MG63 (cell line): ENCODE data around the gene TTC7B. TPM values are rescaled to one million over a fixed set of nuclear protein-coding genes. Genes with fewer than 3 reads are reported as not detected.

Source experiments
- DNase-seq: peaks from one replicate; pipeline ENCODE4 v3.0.0-alpha.2; 2020
- H3K27me3 ChIP-seq: fragments of 250-450 bp; sonication (Bioruptor Pico); 2 replicates; pipeline ENCODE4 v1.5.1; 2020; ENCODE audit warnings: mild to moderate bottlenecking, moderate library complexity
- H3K36me3 ChIP-seq: fragments of 250-450 bp; sonication (Bioruptor Pico); 2 replicates; pipeline ENCODE4 v1.5.1; 2020; ENCODE audit warnings: mild to moderate bottlenecking, moderate library complexity
- H3K4me3 ChIP-seq: fragments of 250-450 bp; sonication (Bioruptor Pico); 2 replicates; pipeline ENCODE4 v1.5.1; 2020; ENCODE audit warnings: mild to moderate bottlenecking, moderate library complexity
- H3K9me3 ChIP-seq: fragments of 250-450 bp; sonication (Bioruptor Pico); 2 replicates; pipeline ENCODE4 v1.5.1; 2020; ENCODE audit warnings: mild to moderate bottlenecking, moderate library complexity
- total RNA-seq: library from RNA; depleted of rRNA; stranded (reverse); fragments of >200 nt; shearing (Covaris generic); gene quantifications from 2 replicates; pipeline ENCODE4 v1.2.3, GENCODE V29; 2014; ENCODE audit warnings: low replicate concordance

TTC7B gene
- total RNA-seq, 1 experiment from 2014 or later, result 30.0 TPM

DNA sequence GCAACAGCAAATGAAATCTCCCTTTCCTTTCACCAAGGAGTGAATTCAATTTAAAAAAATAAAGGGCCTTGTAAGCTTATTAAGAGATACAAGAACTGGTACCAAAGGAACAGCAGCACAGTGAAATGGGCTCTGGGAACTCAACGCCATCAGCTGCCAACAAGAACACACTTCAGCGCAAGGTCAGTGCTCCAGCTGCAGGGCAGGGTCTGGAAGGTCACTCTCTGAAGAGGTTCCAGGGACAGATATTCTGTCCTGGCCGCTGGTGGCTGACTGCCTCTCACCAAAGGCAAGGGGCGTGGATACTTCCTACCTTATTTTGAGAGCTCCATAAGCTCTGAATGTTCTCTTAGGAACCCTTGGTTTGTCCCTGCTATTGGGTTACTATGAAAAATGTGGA, 232.8 kb downstream of the TTC7B start:
- Histone ChIP-seq H3K27me3 (no peaks in the 10 kb centered on the region), H3K4me3 (no peak overlapping the region), H3K9me3 (no peaks in the 10 kb centered on the region), H3K36me3 (no peaks in the 10 kb centered on the region)
- DNase-seq, result no peak

DNA sequence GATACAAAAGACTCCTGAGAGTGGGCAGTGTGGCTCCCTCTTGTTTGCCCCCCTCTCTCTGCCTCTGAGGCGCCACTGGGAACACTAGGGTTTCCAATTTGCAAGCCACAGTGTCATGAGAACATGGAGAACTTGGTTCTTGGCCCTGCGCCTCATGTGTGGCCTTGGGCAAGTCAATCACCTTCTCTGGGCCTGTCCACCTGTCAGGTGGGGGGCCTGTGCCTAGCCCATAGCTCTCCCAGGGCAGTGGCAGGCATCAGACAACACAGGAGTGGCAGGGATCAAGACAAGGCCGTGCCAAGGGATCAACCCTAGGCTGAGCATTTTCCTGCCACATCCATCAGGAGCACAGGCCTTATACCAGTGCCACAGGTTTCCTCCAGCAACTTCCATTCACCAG, 234.1 kb downstream of the TTC7B start:
- no peak for DNase-seq
- Histone ChIP-seq H3K36me3 (no peaks in the 10 kb centered on the region), H3K4me3 (no peak overlapping the region), H3K9me3 (no peaks in the 10 kb centered on the region), H3K27me3 (no peaks in the 10 kb centered on the region)

DNA sequence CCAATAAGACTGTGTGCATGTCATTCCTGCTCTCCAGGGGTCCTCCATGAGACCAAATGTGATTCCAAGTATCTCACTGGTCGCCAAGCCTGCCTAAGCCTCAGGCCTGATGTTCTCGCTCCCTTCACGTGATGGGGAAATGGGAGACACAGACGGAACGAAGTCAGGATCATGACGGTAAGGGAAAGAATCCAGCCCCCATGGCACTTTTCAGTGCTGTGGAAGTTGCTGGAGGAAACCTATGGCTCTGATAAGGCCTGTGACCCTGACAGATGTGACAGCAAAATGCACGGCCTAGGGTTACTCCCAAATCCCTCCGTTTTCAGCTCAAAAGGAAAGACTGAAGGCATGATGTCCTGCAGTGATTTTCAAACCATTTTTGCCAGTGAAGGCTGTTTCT, 234.5 kb downstream of the TTC7B start:
- Histone ChIP-seq H3K27me3 (no peaks in the 10 kb centered on the region), H3K36me3 (no peaks in the 10 kb centered on the region), H3K9me3 (no peaks in the 10 kb centered on the region), H3K4me3 (no peak overlapping the region)
- DNase-seq, result no peak

DNA sequence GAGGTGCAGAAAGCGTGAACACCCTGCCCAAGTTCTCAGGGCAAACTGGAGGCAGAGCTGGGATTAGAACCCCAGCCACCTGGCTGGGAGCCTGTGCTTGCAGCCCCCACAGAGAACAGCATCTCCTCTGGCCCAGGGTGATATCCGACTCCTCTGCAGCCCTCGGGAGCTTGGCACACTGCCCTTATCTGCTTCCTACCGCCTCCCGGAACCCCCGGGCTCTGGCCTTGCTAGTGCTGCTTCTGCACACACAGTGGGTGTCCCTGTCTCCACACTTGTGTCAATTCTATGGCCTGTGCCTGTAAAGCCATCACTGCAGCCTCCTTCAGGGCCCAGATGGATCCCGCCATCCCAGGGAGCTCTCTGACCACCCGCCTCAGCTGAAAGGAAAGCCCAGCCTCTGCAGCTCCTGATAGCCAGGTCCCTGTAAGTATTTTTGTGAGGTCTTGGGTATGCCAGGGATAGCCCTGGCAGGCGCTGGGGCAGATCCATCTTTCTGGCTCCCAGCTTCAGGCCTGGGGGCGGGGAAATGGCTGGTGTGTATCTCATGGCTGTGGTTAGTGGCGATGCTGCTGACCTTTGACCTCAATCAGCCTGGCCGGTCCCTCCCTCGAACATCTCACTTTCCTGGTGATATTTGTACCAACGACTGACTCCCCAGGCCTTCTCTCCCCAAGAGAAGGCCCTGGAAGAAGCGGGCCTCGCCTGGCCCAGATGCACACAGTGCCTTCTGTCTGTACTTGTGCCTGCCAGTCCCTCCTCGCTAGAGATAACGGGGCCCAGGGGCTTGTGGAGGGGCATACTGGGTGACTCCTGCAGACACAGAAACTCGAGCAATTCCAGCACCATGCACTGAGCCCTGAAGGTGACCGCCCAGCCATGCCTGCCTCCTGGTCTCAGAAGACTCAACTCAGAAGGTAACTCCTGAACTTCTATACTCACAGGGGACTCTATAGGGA, 235.6 kb downstream of the TTC7B start:
- Histone ChIP-seq H3K4me3 (no peak overlapping the region), H3K9me3 (no peaks in the 10 kb centered on the region), H3K36me3 (no peaks in the 10 kb centered on the region), H3K27me3 (no peaks in the 10 kb centered on the region)
- no peak for DNase-seq

DNA sequence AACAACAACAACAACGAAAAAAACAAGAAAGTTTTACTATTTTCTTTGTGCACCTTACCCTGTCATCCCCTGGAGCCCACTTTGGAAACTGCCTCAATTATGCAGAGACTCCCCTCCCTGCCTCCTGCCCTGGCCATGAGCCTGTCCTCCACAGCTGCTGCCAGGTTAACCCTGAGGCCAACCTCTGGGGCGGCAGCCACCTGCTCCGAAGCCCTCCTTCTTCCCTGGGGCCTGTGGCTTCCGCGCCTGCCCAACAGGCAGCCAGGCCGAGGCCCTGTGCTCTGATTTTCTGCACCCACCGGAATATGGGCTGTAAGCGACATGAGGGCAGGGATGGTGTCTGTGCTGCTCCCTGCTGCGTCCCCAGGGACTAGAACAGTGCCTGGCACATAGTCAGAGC, 236.4 kb downstream of the TTC7B start:
- DNase-seq, result no peak
- Histone ChIP-seq H3K27me3 (no peaks in the 10 kb centered on the region), H3K4me3 (no peak overlapping the region), H3K36me3 (no peaks in the 10 kb centered on the region), H3K9me3 (no peaks in the 10 kb centered on the region)

DNA sequence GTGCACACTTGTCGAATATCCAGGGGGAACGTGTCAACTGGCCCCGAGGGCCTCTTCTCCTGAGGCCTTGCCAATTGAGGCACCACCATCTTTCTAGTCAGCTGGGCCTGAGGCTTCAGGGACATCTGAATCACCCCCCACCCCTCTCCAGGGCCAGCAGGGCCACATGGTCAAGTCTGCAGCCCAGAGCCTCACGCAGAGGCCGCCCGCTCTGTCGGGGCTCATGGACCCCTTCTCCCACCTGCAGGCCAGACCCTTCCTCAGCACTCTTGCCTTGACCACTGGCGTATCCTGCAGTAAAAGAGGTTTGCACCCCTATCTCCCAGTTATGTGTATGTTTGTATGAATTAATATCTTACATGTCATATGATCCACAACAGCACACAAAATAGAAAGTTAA, 237.1 kb downstream of the TTC7B start:
- no peaks in the 10 kb centered on the region for H3K27me3 ChIP-seq
- H3K9me3 ChIP-seq, result no peaks in the 10 kb centered on the region
- no peak overlapping the region for H3K4me3 ChIP-seq
- no peaks in the 10 kb centered on the region for H3K36me3 ChIP-seq
- no peak for DNase-seq

DNA sequence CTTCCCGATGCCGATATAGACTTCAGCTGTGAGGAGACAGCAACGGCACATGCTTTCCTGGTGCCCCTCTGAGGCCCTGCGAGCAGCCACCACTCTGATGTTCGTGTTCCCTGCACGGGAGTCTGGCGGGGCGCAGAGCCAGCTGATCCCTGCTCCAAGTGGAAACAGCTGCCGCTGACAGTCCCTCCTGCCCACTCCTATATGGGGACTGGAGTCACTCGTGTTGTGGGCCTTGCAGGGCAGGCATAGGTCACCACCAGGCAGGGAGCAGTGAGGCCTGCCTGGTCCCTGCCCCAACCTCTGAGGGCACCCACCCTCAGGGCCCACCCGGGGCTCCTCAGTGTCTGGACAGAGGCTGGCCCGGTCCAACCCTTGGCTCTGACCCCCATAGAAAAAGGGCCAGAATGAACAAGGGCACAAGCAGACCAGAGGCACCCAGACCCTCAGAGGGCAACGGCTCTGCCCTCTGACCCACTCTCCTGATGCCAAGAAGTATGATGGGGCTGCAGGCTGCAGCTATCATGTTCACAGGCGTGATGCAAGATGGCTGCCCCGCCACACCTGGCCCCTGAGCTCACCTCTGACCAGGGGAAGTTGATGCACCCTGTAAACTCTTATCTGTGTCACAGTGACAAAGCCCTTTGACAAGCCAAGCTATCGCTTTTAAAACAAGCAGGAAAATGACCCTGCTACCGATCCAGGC, 237.8 kb downstream of the TTC7B start:
- Histone ChIP-seq H3K4me3 (no peak overlapping the region), H3K27me3 (no peaks in the 10 kb centered on the region), H3K9me3 (no peaks in the 10 kb centered on the region), H3K36me3 (no peaks in the 10 kb centered on the region)
- DNase-seq, result no peak

DNA sequence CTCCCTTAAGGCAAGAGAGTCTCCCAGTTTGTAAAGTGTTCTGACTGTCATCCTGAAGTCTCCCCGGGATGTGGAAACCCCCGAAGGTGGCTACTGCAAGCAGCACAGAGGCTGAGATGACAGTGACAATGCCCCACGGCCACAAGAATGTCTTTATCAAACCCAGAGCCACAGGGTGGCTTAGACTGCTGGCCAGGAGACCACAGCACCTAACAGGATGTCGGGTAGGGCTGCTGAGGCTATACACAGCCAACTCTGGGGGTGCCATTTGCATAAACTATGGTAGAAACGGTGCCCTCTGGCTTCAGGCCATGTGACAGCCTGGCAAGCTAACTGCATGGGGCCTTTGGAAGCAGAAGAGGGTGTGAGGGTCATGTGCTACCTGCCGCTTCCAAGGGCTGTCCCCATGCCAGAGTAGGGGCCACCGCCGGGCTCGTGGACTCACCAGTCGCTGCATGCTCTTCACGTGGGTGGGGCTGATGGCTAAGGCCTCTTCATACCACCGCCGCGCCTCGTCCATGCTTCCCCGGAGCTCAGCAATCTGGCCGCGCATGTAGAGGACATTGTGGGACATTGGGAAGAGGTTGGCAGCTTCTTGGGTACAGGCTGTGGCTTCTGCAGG, 238.5 kb downstream of the TTC7B start:
- Histone ChIP-seq H3K36me3 (no peaks in the 10 kb centered on the region), H3K27me3 (no peaks in the 10 kb centered on the region), H3K9me3 (no peaks in the 10 kb centered on the region), H3K4me3 (no peak overlapping the region)
- no peak for DNase-seq

DNA sequence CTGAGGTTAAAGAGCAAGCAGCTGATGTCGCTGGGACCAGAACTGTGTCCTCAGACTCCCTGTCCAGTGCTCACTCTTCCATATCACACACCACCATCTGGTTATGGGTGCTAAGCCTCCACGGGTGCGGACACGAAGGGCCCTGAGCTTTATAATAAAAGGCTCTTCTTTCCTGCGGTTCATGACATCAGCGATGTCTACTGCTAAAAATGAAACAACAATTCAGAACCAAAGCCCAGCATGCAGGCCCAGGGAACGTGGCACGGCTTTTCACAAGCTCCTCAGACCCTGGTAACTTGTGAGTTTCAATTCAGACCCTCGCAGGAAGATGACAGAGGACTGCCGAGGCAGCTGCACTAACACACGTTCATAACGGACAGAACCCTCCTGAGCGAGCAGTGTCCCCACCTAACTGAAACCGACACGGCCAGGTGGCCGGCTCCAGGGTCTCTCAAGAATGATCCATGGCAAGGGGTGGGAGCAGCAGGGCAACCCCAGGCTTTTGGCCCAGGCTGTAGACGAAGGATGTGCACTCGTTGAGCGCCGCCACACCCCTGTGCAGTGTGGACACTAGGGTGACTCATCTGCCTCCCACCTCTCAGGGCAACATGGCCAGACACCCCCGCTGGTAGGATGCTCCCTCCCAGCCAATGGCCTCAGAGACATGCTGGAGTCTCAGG, 239.1 kb downstream of the TTC7B start:
- Histone ChIP-seq H3K4me3 (no peak overlapping the region), H3K27me3 (no peaks in the 10 kb centered on the region)
- no peak for DNase-seq

DNA sequence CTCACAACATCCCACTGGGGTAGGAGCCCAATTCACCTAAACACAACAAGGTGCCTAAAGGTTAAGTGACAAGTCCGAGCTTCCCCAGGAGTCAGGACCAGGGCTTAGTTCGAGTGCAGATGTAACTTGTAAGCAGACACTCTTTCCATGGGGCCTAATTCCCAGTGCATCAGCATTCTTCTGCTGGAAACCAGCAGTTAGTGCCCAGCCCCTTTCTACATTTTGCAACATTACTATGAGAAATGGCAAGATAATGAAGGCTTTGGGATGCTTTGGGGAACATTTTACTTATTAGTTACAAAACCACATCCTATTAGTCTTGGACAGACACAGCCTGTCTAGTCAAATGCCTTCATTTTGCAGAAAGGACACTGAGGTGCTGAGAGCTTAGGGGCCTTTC, 239.6 kb downstream of the TTC7B start:
- no peak for DNase-seq
- no peaks in the 10 kb centered on the region for H3K36me3 ChIP-seq
- no peaks in the 10 kb centered on the region for H3K27me3 ChIP-seq
- H3K4me3 ChIP-seq, result no peak overlapping the region
- no peaks in the 10 kb centered on the region for H3K9me3 ChIP-seq

More for the DNA sequence above, 239.1 kb downstream of the TTC7B start:
- Histone ChIP-seq H3K9me3 (no peaks in the 10 kb centered on the region), H3K36me3 (no peaks in the 10 kb centered on the region)

DNA sequence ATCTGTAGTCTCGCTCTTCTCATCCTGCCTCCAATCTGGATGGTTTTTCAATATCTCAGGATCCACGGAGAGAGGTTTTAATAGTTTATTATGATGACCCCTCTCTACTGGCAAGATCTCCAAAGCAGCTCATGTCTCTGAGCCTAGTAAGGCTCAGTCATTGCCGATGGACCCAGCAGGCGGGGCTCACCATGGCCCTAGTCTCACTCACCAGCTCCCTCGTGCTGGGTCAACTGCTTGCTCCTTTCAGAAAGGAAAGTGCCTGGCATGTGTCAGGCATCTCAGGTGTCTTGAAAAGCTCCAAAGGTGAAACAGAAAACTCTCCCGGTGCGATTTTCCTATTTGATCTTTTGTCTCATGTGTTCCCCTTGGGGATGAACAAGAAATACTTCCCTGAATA, 240.4 kb downstream of the TTC7B start:
- Histone ChIP-seq H3K36me3 (no peaks in the 10 kb centered on the region), H3K9me3 (no peaks in the 10 kb centered on the region), H3K27me3 (no peaks in the 10 kb centered on the region), H3K4me3 (no peak overlapping the region)
- DNase-seq, result no peak

DNA sequence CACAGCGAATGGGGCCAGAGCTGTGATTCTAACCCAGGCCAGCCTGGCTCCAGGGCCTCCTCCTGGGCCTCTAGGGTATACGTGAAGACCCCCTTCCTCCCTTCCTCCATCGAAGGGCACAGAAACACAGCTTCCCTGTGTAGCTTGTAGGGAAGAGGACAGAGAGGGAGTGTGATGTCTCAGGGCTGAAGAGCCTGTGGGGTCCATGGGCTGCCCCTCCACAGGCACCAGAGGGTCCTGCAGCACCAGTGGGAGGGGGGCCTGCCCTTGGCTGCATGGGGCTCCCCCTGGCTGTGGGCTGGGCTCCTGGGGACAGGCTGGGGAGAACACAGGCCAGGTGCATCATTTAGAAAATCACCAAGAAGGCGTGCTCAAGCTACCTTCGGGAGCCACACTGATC, 240.9 kb downstream of the TTC7B start:
- no peaks in the 10 kb centered on the region for H3K27me3 ChIP-seq
- no peaks in the 10 kb centered on the region for H3K36me3 ChIP-seq
- H3K9me3 ChIP-seq, result no peaks in the 10 kb centered on the region
- no peak for DNase-seq
- no peak overlapping the region for H3K4me3 ChIP-seq

DNA sequence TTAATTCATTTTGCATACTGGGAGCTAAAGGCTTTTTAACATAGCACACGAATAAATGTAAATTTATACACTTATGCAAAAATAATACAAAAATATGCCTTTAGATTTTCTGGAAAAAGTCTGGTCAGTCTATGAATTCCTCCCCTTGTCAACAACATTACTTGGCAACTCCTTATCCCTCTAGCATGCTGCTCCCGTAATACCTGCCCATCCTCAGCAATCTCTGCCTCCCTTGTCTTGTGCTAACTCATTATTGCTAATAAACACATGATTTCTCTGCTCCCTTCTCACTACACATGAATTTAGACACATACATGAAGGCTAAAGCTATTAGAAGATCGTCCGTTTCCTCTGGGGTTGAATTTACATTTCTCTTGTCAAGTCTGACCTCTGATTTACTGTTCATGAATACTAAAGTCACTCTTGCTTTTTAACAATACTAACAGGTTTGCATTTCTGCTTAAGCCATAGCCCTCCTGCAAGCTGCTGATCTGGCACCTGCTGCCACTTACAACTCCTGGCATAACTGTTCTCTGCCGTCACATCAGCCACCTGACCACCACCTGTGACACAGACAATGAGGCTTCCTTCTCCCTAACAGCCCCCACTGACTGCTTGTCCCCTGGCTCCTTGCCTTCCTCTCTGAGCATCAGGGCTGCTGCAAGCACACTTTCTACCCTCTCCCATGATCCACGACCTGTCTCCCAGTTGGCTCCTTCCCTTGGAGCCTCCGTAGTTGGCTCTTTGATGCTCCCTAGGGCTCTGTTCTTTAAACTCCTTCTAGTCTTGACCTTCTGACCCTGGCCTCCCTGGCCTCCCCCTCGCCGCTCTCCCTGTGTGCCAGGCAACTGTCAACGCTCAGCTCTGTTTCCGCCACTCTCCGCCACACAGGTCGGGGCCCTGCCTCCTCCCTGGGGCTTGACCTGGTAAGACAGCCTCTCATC, 241.8 kb downstream of the TTC7B start:
- H3K9me3 ChIP-seq, result no peaks in the 10 kb centered on the region
- H3K27me3 ChIP-seq, result no peaks in the 10 kb centered on the region
- H3K4me3 ChIP-seq, result no peak overlapping the region
- no peak for DNase-seq
- H3K36me3 ChIP-seq, result no peaks in the 10 kb centered on the region

DNA sequence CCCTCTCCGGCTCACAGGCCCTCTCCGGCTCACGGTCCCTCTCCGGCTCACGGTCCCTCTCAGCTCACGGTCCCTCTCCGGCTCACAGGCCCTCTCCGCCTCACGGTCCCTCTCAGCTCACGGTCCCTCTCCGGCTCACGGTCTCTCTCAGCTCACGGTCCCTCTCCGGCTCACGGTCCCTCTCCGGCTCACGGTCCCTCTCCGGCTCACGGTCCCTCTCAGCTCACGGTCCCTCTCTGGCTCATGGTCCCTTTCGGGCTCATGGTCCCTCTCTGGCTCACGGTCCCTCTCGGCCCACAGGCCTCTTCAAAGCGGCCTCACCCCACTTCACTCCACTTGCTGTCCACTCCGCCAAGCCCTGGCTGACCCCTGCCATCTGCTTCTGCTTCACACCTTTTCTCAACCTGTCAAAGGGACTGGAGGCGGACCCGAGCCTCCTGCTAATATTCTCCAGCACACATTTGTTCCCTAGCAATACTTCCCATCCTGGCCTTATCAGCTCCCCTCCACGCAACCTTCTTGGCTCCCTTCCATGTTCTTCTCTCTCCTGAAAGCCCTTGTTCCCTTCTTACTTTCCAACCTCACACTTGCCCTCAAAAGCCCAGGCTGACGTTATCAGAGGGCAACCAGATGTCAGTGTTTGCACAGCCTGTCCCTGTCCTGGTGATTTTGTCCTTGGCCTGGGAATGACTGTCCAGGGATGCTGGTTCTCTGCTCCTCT, 242.7 kb downstream of the TTC7B start:
- Histone ChIP-seq H3K9me3 (no peaks in the 10 kb centered on the region), H3K4me3 (no peak overlapping the region), H3K27me3 (no peaks in the 10 kb centered on the region), H3K36me3 (no peaks in the 10 kb centered on the region)
- no peak for DNase-seq

DNA sequence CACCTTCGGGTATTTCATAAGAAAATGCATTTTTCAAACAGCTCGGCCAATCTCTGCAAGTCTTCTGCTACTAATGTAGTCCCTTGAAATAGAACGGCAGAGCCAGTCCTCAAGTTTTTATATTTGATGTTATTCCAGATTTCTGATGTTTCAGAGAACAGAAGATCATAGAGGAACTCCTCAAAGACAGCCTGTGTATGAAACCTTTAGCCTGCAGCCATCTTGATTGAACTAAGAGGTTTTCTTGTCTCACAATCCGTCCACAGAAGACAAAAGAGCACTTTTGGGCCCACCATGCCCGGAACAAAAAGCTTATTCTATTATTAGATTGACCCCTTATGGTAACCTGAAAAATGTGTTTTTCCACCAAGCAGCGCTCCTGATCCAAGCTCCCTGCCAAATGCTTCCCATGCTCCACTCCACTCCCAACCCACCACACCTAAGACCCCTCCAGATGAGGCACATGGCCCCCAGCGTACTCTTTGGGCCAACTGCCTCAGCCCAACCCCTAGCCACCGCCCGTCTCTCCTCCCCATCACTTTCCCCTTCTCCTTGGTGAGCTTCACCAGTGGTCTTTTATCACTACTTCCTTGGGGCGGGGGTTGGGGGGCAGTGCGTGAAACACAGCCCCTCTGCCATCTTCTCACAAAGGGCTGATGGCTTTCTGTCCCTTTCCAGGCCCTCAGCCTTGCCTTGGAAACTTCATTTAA, 243.6 kb downstream of the TTC7B start:
- H3K27me3 ChIP-seq, result no peaks in the 10 kb centered on the region
- H3K36me3 ChIP-seq, result no peaks in the 10 kb centered on the region
- H3K9me3 ChIP-seq, result no peaks in the 10 kb centered on the region
- no peak for DNase-seq
- H3K4me3 ChIP-seq, result no peak overlapping the region
